Measurements from ENCODE around the gene ZNF787. TPM values are rescaled to one million over a fixed set of nuclear protein-coding genes. Genes with fewer than 3 reads are reported as not detected.
"Not testable (repeated sequence)": the region's sequence is repeated elsewhere in the genome, so short reads cannot be mapped to it uniquely, and the experiment has no call there.

The ZNF787 gene
- total RNA-seq, 4 donors from 2014 or later: 24.9 to 53.1 (median 27.4) TPM

GRCh38 chr19:56106397-56106849 is 14.7 kb downstream of the ZNF787 start:
- TF ChIP-seq CTCF (IDR thresholded peaks at IDR 0.05): no peak
- TF ChIP-seq POLR2A (IDR thresholded peaks at IDR 0.05): peak; percentile 90
- TF ChIP-seq POLR2AphosphoS5 (IDR thresholded peaks at IDR 0.05): peak in 2 of 3 donors; percentile 56 to 57
- intact Hi-C loops (cut with DNase I; ENCODE audit: low total_unique reads): no loop called here
- Histone ChIP-seq H3K4me3 (peak overlapping the region in 3 of 4 donors; percentile 19 to 37 (median 22)), H3K9me3 (no peaks in the 10 kb centered on the region), H3K27ac (peak overlapping the region; percentile 84 to 92 (median 90)), H3K4me1 (peaks cover 51 to 68% (median 61%) of the 10 kb centered on the region in 4 donors), H3K36me3 (peaks cover 0 to 10% (median 4%) of the 10 kb centered on the region in 4 donors), H3K27me3 (no peaks in the 10 kb centered on the region)
- WGBS, 2 donors (ENCODE audit: low coverage in 1 of 2): 66% methylated on average over 19 of the region's 27 CpGs; no CpG with 5 or more reads in 1 of the 2 donors
- peak; percentile 83 for DNase-seq
- in situ Hi-C loops (cut with MboI; ENCODE audit: low pct_ligation_motif_present in 1 of 4, low pct_unique_long_range_greater_than_20kb in 1 of 4, low sequenced_read_pairs in 3 of 4): no loop called here

DNA sequence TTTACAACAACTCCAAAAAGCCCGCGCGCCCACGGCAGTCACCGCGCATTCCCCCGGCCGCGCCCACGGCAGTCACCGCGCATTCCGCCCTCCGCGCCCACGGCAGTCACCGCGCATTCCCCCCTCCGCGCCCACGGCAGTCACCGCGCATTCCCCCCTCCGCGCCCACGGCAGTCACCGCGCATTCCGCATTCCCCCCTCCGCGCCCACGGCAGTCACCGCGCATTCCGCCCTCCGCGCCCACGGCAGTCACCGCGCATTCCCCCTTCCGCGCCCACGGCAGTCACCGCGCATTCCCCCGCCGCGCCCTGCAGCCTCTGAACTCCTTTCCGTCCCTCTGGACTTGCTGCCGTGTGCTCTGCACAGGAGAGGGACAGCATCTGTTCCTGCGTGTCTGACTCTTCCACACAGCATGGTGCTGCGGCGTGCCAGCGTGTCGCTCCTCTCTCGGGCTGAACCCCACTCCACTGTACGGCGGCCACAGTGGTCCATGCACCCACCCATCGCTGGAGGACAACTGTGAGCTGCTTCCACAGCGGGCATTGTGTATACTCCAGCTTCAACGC is 15.2 kb downstream of the ZNF787 start:
- intact Hi-C loops (cut with DNase I; ENCODE audit: low total_unique reads); H3K9me3 ChIP-seq; H3K27me3 ChIP-seq; DNase-seq; in situ Hi-C loops (cut with MboI; ENCODE audit: low pct_ligation_motif_present in 1 of 4, low pct_unique_long_range_greater_than_20kb in 1 of 4, low sequenced_read_pairs in 3 of 4): not testable (repeated sequence)
- Histone ChIP-seq H3K4me1 (peaks cover 46 to 63% (median 56%) of the 10 kb centered on the region in 4 donors), H3K27ac (peak overlapping the region; percentile 84 to 92 (median 90)), H3K4me3 (peak overlapping the region in 3 of 4 donors; percentile 19 to 37 (median 22)), H3K36me3 (peaks cover 0 to 14% (median 4%) of the 10 kb centered on the region in 4 donors)
- WGBS, 2 donors (ENCODE audit: low coverage in 1 of 2): 66 to 79% methylated on average over 28 to 61 of the region's 61 CpGs

DNA sequence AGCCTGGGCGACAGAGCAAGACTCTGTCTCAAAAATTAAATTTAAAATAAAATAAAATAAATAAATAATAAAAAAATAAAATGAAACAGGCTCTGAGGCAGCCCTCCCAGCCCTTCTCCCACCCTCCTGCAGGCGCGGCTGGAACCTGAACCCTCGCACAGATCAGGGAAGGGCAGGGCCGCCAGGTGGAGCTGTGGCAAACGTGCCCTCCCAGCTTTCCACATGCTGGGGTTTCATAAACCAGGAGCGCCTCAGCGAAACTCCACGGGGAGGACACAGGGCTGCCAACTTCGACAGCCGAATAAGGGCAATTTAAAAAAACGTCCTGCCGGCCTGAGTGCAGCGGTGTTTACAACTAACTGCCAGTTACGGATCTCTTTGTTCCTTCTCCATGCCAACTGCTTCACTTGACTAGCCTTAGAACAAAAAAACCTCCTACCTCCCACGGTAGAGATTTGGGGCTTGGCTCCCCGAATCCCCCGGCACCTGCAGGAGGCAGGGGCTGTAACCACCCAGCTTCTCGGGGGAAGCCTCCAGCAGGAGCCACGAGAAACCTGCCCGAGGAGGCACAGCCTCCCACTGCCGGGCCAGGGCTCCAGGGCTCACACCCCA is 15.9 kb downstream of the ZNF787 start:
- TF ChIP-seq EP300 (IDR thresholded peaks at IDR 0.05; ENCODE audit: low read depth): no peak
- TF ChIP-seq CTCF (IDR thresholded peaks at IDR 0.05): peak; percentile 73 to 92 (median 83)
- peak; percentile 24 for TF ChIP-seq POLR2A (IDR thresholded peaks at IDR 0.05)
- TF ChIP-seq POLR2AphosphoS5 (IDR thresholded peaks at IDR 0.05): peak; percentile 47 to 63 (median 63)
- Histone ChIP-seq H3K27me3 (no peaks in the 10 kb centered on the region), H3K4me1 (peaks cover 39 to 56% (median 49%) of the 10 kb centered on the region in 4 donors), H3K36me3 (peaks cover 0 to 14% (median 4%) of the 10 kb centered on the region in 4 donors), H3K27ac (peak overlapping the region; percentile 84 to 92 (median 90)), H3K4me3 (peak overlapping the region in 3 of 4 donors; percentile 19 to 37 (median 22)), H3K9me3 (no peaks in the 10 kb centered on the region)
- intact Hi-C loops (cut with DNase I; ENCODE audit: low total_unique reads) (no loop called here), in situ Hi-C loops (cut with MboI; ENCODE audit: low pct_ligation_motif_present in 1 of 4, low pct_unique_long_range_greater_than_20kb in 1 of 4, low sequenced_read_pairs in 3 of 4) (no loop called here)
- 20 to 25% methylated on average over 7 to 22 of the region's 22 CpGs for WGBS, 2 donors (ENCODE audit: low coverage in 1 of 2)
- peak; percentile 89 for DNase-seq

GRCh38 chr19:56104423-56104822 is 16.7 kb downstream of the ZNF787 start:
- intact Hi-C loops (cut with DNase I; ENCODE audit: low total_unique reads): loop anchor here (5.0 kb wide), 1 partner anchor 1307 kb away; no protein-coding TSS in a partner anchor
- WGBS, 2 donors (ENCODE audit: low coverage in 1 of 2): 92 to 100% methylated on average over 2 to 27 of the region's 29 CpGs
- Histone ChIP-seq H3K27me3 (no peaks in the 10 kb centered on the region), H3K9me3 (no peaks in the 10 kb centered on the region), H3K4me1 (peaks cover 34 to 48% (median 46%) of the 10 kb centered on the region in 4 donors), H3K27ac (peak overlapping the region; percentile 84 to 92 (median 90)), H3K4me3 (peak overlapping the region in 1 of 4 donors; percentile 37), H3K36me3 (peaks cover 0 to 14% (median 4%) of the 10 kb centered on the region in 4 donors)
- DNase-seq: no peak
- in situ Hi-C loops (cut with MboI; ENCODE audit: low pct_ligation_motif_present in 1 of 4, low pct_unique_long_range_greater_than_20kb in 1 of 4, low sequenced_read_pairs in 3 of 4): no loop called here
- TF ChIP-seq CTCF (IDR thresholded peaks at IDR 0.05) (no peak), POLR2AphosphoS5 (IDR thresholded peaks at IDR 0.05) (no peak), POLR2A (IDR thresholded peaks at IDR 0.05) (no peak), EP300 (IDR thresholded peaks at IDR 0.05; ENCODE audit: low read depth) (no peak)
